Measurements from ENCODE around the gene ARHGAP24. TPM values are rescaled to one million over a fixed set of nuclear protein-coding genes. Genes with fewer than 3 reads are reported as not detected.

The ARHGAP24 gene
- polyA plus RNA-seq, 1 of the 3 experiments (the other 2 are of a cell fraction): 1.4 TPM

- 76% methylated on average over 3 of the region's 3 CpGs for WGBS (ENCODE audit: low lambda C conversion rate)
- Histone ChIP-seq H3K36me3 (replicated peaks in 1 of 2; ENCODE audit: control insufficient read depth in 1 of 2, insufficient read depth in 2 of 2, low read length in 1 of 2) (peaks cover 0 to 4% of the 10 kb centered on the region in 2 experiments), H3K9me3 (no peaks in the 10 kb centered on the region), H3K79me2 (ENCODE audit: insufficient read depth) (peaks cover 10% of the 10 kb centered on the region), H3K27me3 (ENCODE audit: insufficient read depth) (no peaks in the 10 kb centered on the region), H2AFZ (ENCODE audit: low read depth) (peak overlapping the region; percentile 81; the same call in 1 of the 2 replicates), H3K9ac (peak overlapping the region; percentile 73; the same call in 1 of the 2 replicates), H4K20me1 (ENCODE audit: insufficient read depth) (no peaks in the 10 kb centered on the region), H3K27ac (ENCODE audit: low read depth in 2 of 2, low read length in 1 of 2) (peak overlapping the region in 1 of 2 experiments; percentile 77; a peak in 2 of 4 replicates), H3K4me1 (ENCODE audit: control insufficient read depth in 1 of 2, insufficient read depth in 2 of 2, low read depth in 1 of 2, low read length in 1 of 2) (peaks cover 4 to 13% of the 10 kb centered on the region in 2 experiments; a peak in 3 of 4 replicates), H3K4me2 (peak overlapping the region; percentile 58; the same call in 1 of the 2 replicates), H3K4me3 (ENCODE audit: low read depth in 2 of 2, low read length in 1 of 2) (peak overlapping the region in 1 of 2 experiments; percentile 49; a peak in 1 of 4 replicates), H3F3A (replicated peaks; ENCODE audit: insufficient read depth) (peaks cover 11% of the 10 kb centered on the region), H3K9me2 (no peaks in the 10 kb centered on the region)
- ChIA-PET POLR2A (no interaction called here), CTCF (interaction anchor here (1.4 to 2.4 kb wide), 2 partner anchors 19 to 22 kb away, joined by 3 to 29 read pairs; no protein-coding TSS in a partner anchor)
- DNase-seq: no peak
- TF ChIP-seq ZBTB33 (IDR thresholded peaks at IDR 0.05; ENCODE audit: borderline replicate concordance, low read depth): no peak
- TF ChIP-seq FOSL2 (IDR thresholded peaks at IDR 0.05; ENCODE audit: borderline replicate concordance, low read depth): no peak
- TF ChIP-seq NFIC (IDR thresholded peaks at IDR 0.05; ENCODE audit: borderline replicate concordance): no peak
- no peak for TF ChIP-seq GATA2 (CRISPR knock-in tag; IDR thresholded peaks at IDR 0.05)
- TF ChIP-seq TAF1 (IDR thresholded peaks at IDR 0.05; ENCODE audit: borderline replicate concordance, low read depth, low read length): no peak
- no peak for TF ChIP-seq MXI1 (IDR thresholded peaks at IDR 0.05; ENCODE audit: low read depth, low read length)
- no peak for TF ChIP-seq RCOR1 (IDR thresholded peaks at IDR 0.05; ENCODE audit: low read length)
These were observed 303.1 kb downstream of the ARHGAP24 start for GRCh38 chr4:85777908-85778631.

GRCh38 chr4:85778632-85779131 is 303.7 kb downstream of the ARHGAP24 start:
- Histone ChIP-seq H3K4me1 (ENCODE audit: control insufficient read depth in 1 of 2, insufficient read depth in 2 of 2, low read depth in 1 of 2, low read length in 1 of 2) (peaks cover 4 to 12% of the 10 kb centered on the region in 2 experiments; a peak in 3 of 4 replicates), H3K9me3 (no peaks in the 10 kb centered on the region), H2AFZ (ENCODE audit: low read depth) (peak overlapping the region; percentile 81), H3F3A (replicated peaks; ENCODE audit: insufficient read depth) (peaks cover 11% of the 10 kb centered on the region), H3K27ac (ENCODE audit: low read depth in 2 of 2, low read length in 1 of 2) (peak overlapping the region in 1 of 2 experiments; percentile 77; a peak in 3 of 4 replicates), H3K27me3 (ENCODE audit: insufficient read depth) (no peaks in the 10 kb centered on the region), H3K79me2 (ENCODE audit: insufficient read depth) (peaks cover 10% of the 10 kb centered on the region), H3K4me2 (peak overlapping the region; percentile 58; the same call in 1 of the 2 replicates), H3K9ac (peak overlapping the region; percentile 73), H3K9me2 (no peaks in the 10 kb centered on the region), H3K36me3 (replicated peaks in 1 of 2; ENCODE audit: control insufficient read depth in 1 of 2, insufficient read depth in 2 of 2, low read length in 1 of 2) (peaks cover 0 to 4% of the 10 kb centered on the region in 2 experiments), H3K4me3 (ENCODE audit: low read depth in 2 of 2, low read length in 1 of 2) (peak overlapping the region; percentile 32 to 49; a peak in 3 of 4 replicates), H4K20me1 (ENCODE audit: insufficient read depth) (no peaks in the 10 kb centered on the region)
- DNase-seq: no peak
- TF ChIP-seq IRF3 (IDR thresholded peaks at IDR 0.05; ENCODE audit: low read depth, low read length) (no peak), NFIC (IDR thresholded peaks at IDR 0.05; ENCODE audit: borderline replicate concordance) (no peak), USF2 (IDR thresholded peaks at IDR 0.05; ENCODE audit: borderline replicate concordance, low read depth, low read length) (no peak), YY1 (IDR thresholded peaks at IDR 0.05; ENCODE audit: low read depth) (no peak), SMC3 (IDR thresholded peaks at IDR 0.05; ENCODE audit: low read depth, low read length) (no peak), RAD21 (IDR thresholded peaks at IDR 0.05; ENCODE audit: low read length) (no peak), RXRA (IDR thresholded peaks at IDR 0.05; ENCODE audit: borderline replicate concordance, low read depth) (no peak), USF1 (IDR thresholded peaks at IDR 0.05; ENCODE audit: borderline replicate concordance, low read depth) (no peak), FOXJ3 (CRISPR knock-in tag; IDR thresholded peaks at IDR 0.05) (no peak), POLR2AphosphoS5 (IDR thresholded peaks at IDR 0.05; ENCODE audit: low read depth, low read length) (no peak), SIN3A (IDR thresholded peaks at IDR 0.05; ENCODE audit: borderline replicate concordance, low read depth, low read length) (no peak), MAX (IDR thresholded peaks at IDR 0.05; ENCODE audit: low read depth) (no peak), FOSL2 (IDR thresholded peaks at IDR 0.05; ENCODE audit: borderline replicate concordance, low read depth) (no peak), ELF1 (IDR thresholded peaks at IDR 0.05) (no peak)
- 70% methylated on average over 3 of the region's 3 CpGs for WGBS (ENCODE audit: low lambda C conversion rate)
- POLR2A ChIA-PET: no interaction called here
- CTCF ChIA-PET: interaction anchor here (0.6 to 2.4 kb wide), 5 partner anchors 14 to 694 kb away, joined by 3 to 29 read pairs (median 3); no protein-coding TSS in a partner anchor

All from SK-N-SH (cell line).